ENCODE results near the gene PLCB1.

Gene PLCB1

GRCh38 chr20:8934362-8934761, 802.3 kb downstream of the PLCB1 start:
- no peak overlapping the region for H3K27ac ChIP-seq
- no peak for DNase-seq (ENCODE audit: low read depth, low spot score)
